ENCODE measurements around the gene ATXN7L2.

ATXN7L2 gene

GRCh38 chr1:109491372-109491771 lies 7.7 kb downstream of the ATXN7L2 start (continued):
- TF ChIP-seq, protein P1, sequence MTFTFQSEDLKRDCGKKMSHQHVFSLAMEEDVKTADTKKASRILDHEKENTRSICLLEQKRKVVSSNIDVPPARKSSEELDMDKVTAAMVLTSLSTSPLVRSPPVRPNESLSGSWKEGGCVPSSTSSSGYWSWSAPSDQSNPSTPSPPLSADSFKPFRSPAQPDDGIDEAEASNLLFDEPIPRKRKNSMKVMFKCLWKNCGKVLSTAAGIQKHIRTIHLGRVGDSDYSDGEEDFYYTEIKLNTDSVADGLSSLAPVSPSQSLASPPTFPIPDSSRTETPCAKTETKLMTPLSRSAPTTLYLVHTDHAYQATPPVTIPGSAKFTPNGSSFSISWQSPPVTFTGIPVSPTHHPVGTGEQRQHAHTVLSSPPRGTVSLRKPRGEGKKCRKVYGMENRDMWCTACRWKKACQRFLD (tag by site-specific recombination; IDR thresholded peaks at IDR 0.05), result no peak
- TF ChIP-seq ZNF394 (tag by site-specific recombination; IDR thresholded peaks at IDR 0.05; ENCODE audit: borderline replicate concordance) (no peak), ZNF658 (tag by site-specific recombination; IDR thresholded peaks at IDR 0.05) (no peak), ZNF510 (tag by site-specific recombination; IDR thresholded peaks at IDR 0.05; ENCODE audit: insufficient replicate concordance) (no peak)

DNA sequence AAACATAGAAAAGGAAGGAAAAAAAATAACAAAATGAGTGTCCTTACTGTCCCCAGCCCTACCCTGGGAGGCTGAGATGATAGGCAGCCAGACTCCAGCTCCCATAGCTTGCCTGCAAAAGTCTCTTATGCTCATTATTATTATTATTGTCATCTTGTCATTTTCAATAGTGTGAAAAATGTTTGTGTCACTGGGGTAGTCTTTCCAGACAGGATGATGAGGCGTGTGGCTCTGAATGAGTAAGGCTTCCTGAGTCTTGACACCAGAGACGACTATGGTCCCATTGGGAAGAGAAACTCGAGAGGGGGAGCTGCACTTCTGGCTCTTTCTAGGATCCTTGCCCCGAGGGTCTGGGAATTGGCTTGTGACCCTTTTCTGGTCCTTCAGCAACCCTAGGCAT lies 9.1 kb downstream of the ATXN7L2 start:
- H3K36me3 ChIP-seq (ENCODE audit: control insufficient read depth in 2 of 2, insufficient read depth in 1 of 2, low read length in 2 of 2), result peaks cover 0 to 71% of the 10 kb centered on the region in 2 experiments; a peak in 1 of 3 replicates
- no peak overlapping the region for H3K27ac ChIP-seq (ENCODE audit: extremely low read depth, low read depth, low read length)
- H3K4me1 ChIP-seq (ENCODE audit: control insufficient read depth, insufficient read depth, low read length), result no peaks in the 10 kb centered on the region
- CTCF ChIA-PET, result interaction anchor here (0.6 to 36.3 kb wide), 13 partner anchors 10 to 527 kb away, joined by 3 to 1152 read pairs (median 5); partner anchors contain the start of genes AMIGO1, AMPD2, ATXN7L2 and GNAT2
- no peak overlapping the region for H3K4me3 ChIP-seq (ENCODE audit: low read depth, low read length)
- POLR2A ChIA-PET, result interaction anchor here (1.1 to 2.1 kb wide), 2 partner anchors 37 to 38 kb away, joined by 3 to 5 read pairs; no protein-coding TSS in a partner anchor
- TF ChIP-seq ZBTB1 (tag by site-specific recombination; IDR thresholded peaks at IDR 0.05), result no peak
- no peak for TF ChIP-seq PATZ1 (tag by site-specific recombination; IDR thresholded peaks at IDR 0.05)
- H3K9me3 ChIP-seq (ENCODE audit: control insufficient read depth, insufficient read depth, low read depth, low read length), result no peaks in the 10 kb centered on the region

GRCh38 chr1:109493227-109493626 lies 9.5 kb downstream of the ATXN7L2 start:
- CTCF ChIA-PET, result interaction anchor here (0.7 to 36.3 kb wide), 13 partner anchors 10 to 167 kb away, joined by 3 to 1152 read pairs (median 5); partner anchors contain the start of genes AMIGO1, ATXN7L2 and GPR61
- TF ChIP-seq SP2 (tag by site-specific recombination; IDR thresholded peaks at IDR 0.05) (peak; percentile 48), MEIS1 (CRISPR knock-in tag; IDR thresholded peaks at IDR 0.05; ENCODE audit: borderline replicate concordance) (no peak), SCRT2 (tag by site-specific recombination; IDR thresholded peaks at IDR 0.05) (no peak), ZFHX2 (tag by site-specific recombination; conservative IDR thresholded peaks at IDR 0.05) (peak; percentile 85), ZNF768 (tag by site-specific recombination; IDR thresholded peaks at IDR 0.05) (no peak), ZNF121 (tag by site-specific recombination; IDR thresholded peaks at IDR 0.05) (no peak), ZNF24 (tag by site-specific recombination; IDR thresholded peaks at IDR 0.05) (no peak), ZNF624 (tag by site-specific recombination; IDR thresholded peaks at IDR 0.05) (no peak), ZBTB21 (tag by site-specific recombination; IDR thresholded peaks at IDR 0.05) (no peak), ZNF48 (tag by site-specific recombination; IDR thresholded peaks at IDR 0.05) (no peak), ZNF514 (tag by site-specific recombination; IDR thresholded peaks at IDR 0.05) (no peak), ZNF266 (tag by site-specific recombination; IDR thresholded peaks at IDR 0.05; ENCODE audit: low read depth) (no peak), KLF17 (tag by site-specific recombination; IDR thresholded peaks at IDR 0.05) (no peak), ZNF843 (tag by site-specific recombination; IDR thresholded peaks at IDR 0.05) (no peak)
- TF ChIP-seq, protein P2, sequence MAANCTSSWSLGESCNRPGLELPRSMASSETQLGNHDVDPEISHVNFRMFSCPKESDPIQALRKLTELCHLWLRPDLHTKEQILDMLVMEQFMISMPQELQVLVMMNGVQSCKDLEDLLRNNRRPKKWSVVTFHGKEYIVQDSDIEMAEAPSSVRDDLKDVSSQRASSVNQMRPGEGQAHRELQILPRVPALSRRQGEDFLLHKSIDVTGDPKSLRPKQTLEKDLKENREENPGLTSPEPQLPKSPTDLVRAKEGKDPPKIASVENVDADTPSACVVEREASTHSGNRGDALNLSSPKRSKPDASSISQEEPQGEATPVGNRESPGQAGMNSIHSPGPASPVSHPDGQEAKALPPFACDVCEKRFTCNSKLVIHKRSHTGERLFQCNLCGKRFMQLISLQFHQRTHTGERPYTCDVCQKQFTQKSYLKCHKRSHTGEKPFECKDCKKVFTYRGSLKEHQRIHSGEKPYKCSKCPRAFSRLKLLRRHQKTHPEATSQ (tag by site-specific recombination; IDR thresholded peaks at IDR 0.05), result no peak
- TF ChIP-seq, protein P3, sequence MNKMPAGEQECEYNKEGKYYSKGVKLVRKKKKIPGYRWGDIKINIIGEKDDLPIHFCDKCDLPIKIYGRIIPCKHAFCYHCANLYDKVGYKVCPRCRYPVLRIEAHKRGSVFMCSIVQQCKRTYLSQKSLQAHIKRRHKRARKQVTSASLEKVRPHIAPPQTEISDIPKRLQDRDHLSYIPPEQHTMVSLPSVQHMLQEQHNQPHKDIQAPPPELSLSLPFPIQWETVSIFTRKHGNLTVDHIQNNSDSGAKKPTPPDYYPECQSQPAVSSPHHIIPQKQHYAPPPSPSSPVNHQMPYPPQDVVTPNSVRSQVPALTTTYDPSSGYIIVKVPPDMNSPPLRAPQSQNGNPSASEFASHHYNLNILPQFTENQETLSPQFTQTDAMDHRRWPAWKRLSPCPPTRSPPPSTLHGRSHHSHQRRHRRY (tag by site-specific recombination; IDR thresholded peaks at IDR 0.05), result no peak
- TF ChIP-seq, protein P4, sequence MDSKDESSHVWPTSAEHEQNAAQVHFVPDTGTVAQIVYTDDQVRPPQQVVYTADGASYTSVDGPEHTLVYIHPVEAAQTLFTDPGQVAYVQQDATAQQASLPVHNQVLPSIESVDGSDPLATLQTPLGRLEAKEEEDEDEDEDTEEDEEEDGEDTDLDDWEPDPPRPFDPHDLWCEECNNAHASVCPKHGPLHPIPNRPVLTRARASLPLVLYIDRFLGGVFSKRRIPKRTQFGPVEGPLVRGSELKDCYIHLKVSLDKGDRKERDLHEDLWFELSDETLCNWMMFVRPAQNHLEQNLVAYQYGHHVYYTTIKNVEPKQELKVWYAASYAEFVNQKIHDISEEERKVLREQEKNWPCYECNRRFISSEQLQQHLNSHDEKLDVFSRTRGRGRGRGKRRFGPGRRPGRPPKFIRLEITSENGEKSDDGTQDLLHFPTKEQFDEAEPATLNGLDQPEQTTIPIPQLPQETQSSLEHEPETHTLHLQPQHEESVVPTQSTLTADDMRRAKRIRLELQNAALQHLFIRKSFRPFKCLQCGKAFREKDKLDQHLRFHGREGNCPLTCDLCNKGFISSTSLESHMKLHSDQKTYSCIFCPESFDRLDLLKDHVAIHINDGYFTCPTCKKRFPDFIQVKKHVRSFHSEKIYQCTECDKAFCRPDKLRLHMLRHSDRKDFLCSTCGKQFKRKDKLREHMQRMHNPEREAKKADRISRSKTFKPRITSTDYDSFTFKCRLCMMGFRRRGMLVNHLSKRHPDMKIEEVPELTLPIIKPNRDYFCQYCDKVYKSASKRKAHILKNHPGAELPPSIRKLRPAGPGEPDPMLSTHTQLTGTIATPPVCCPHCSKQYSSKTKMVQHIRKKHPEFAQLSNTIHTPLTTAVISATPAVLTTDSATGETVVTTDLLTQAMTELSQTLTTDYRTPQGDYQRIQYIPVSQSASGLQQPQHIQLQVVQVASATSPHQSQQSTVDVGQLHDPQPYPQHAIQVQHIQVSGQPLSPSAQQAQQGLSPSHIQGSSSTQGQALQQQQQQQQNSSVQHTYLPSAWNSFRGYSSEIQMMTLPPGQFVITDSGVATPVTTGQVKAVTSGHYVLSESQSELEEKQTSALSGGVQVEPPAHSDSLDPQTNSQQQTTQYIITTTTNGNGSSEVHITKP (tag by site-specific recombination; IDR thresholded peaks at IDR 0.05), result peak; percentile 67; the same call in 1 of the 2 replicates

More at GRCh38 chr1:109493227-109493626, 9.5 kb downstream of the ATXN7L2 start:
- Histone ChIP-seq H3K27ac (ENCODE audit: extremely low read depth, low read depth, low read length) (no peak overlapping the region), H3K4me1 (ENCODE audit: control insufficient read depth, insufficient read depth, low read length) (no peaks in the 10 kb centered on the region), H3K4me3 (ENCODE audit: low read depth, low read length) (no peak overlapping the region), H3K36me3 (ENCODE audit: control insufficient read depth in 2 of 2, insufficient read depth in 1 of 2, low read length in 2 of 2) (peaks cover 0 to 70% of the 10 kb centered on the region in 2 experiments; a peak in 1 of 3 replicates), H3K9me3 (ENCODE audit: control insufficient read depth, insufficient read depth, low read depth, low read length) (no peaks in the 10 kb centered on the region)
- POLR2A ChIA-PET, result interaction anchor here (0.6 to 2.9 kb wide), 5 partner anchors 11 to 136 kb away, joined by 3 to 11 read pairs (median 3); no protein-coding TSS in a partner anchor
